Uterus (tissue), 4 donors: Measurements from ENCODE around the gene SOX10. TPM values are rescaled to one million over a fixed set of nuclear protein-coding genes. Genes with fewer than 3 reads are reported as not detected.
"Not testable (repeated sequence)": the region's sequence is repeated elsewhere in the genome, so short reads cannot be mapped to it uniquely, and the experiment has no call there.

Experiments
- DNase-seq, 2 donors: peaks; one replicate each; pipeline ENCODE4 v3.0.0-alpha.2; 2019 to 2020
- H3K27ac ChIP-seq, 2 donors: fragments of 200-600 bp; sonication (generic); 1 replicate in 1 of 2; 2 replicates in 1 of 2; pipeline ENCODE4 v1.5.1; 2016 to 2018
- H3K27me3 ChIP-seq, 2 donors: fragments of 200-600 bp; sonication (generic); one replicate each; pipeline ENCODE4 v1.5.1; 2018 to 2019; ENCODE audit warnings: control low read depth in 1 of 2
- H3K36me3 ChIP-seq, 2 donors: fragments of 200-600 bp; sonication (generic); one replicate each; pipeline ENCODE4 v1.5.1; 2019; ENCODE audit warnings: control low read depth in 1 of 2
- H3K4me1 ChIP-seq, 2 donors: fragments of 200-600 bp; sonication (generic); one replicate each; pipeline ENCODE4 v1.5.1; 2018 to 2019; ENCODE audit warnings: control low read depth in 1 of 2
- H3K4me3 ChIP-seq, 2 donors: fragments of 200-600 bp; sonication (generic); 1 replicate in 1 of 2; 2 replicates in 1 of 2; pipeline ENCODE4 v1.5.1; 2018 to 2019; ENCODE audit warnings: mild to moderate bottlenecking in 1 of 2
- H3K9me3 ChIP-seq, 2 donors: fragments of 200-600 bp; sonication (generic); one replicate each; pipeline ENCODE4 v1.5.1; 2019; ENCODE audit warnings: control low read depth in 1 of 2
- CTCF ChIP-seq, 4 experiments: fragments of 200-600 bp in 2 of 4; fragments of 450-650 bp in 2 of 4; sonication (generic) in 2 of 4; IDR thresholded peaks; one replicate each; pipeline ENCODE4 v1.5.1; 2016 to 2019; ENCODE audit warnings: antibody characterized with exemption in 4 of 4, mild to moderate bottlenecking in 2 of 4, moderate library complexity in 1 of 4
- POLR2A ChIP-seq, 2 donors: fragments of 450-650 bp; IDR thresholded peaks; one replicate each; pipeline ENCODE4 v1.6.1; 2016; ENCODE audit warnings: antibody characterized with exemption in 2 of 2, mild to moderate bottlenecking in 1 of 2, moderate library complexity in 1 of 2
- intact Hi-C: fragments of 100-400 bp; cut with DNase I; formaldehyde crosslinking; loops from one replicate; pipeline ENCODE4 v1.15.1; 2023; ENCODE audit warnings: low total_unique reads
- total RNA-seq, 4 donors: library from RNA; depleted of rRNA in 3 of 4; stranded (reverse); fragments of >200 nt in 3 of 4; gene quantifications; one replicate each; pipeline versions ENCODE4 v1.1.0 to v1.2.4, GENCODE V29; 2014 to 2023
- donor health status: DM: yes; HTN: yes; CAD: no.

The SOX10 gene
- total RNA-seq, 4 donors from 2014 or later, result 2.3 to 3.8 TPM; not detected in 2

GRCh38 chr22:37959231-37959825 lies 25.0 kb downstream of the SOX10 start:
- intact Hi-C loops, result no loop called here
- H3K27me3 ChIP-seq, result no peaks in the 10 kb centered on the region
- no peak overlapping the region for H3K4me3 ChIP-seq
- peaks cover 0 to 5% of the 10 kb centered on the region in 2 donors for H3K4me1 ChIP-seq
- no peak overlapping the region for H3K27ac ChIP-seq
- DNase-seq, result no peak
- TF ChIP-seq CTCF (IDR thresholded peaks at IDR 0.05), result no peak
- TF ChIP-seq POLR2A (IDR thresholded peaks at IDR 0.05), result no peak
- H3K9me3 ChIP-seq, result no peaks in the 10 kb centered on the region
- H3K36me3 ChIP-seq, result no peaks in the 10 kb centered on the region

GRCh38 chr22:37957232-37957631 lies 27.1 kb downstream of the SOX10 start:
- no peak for DNase-seq
- Histone ChIP-seq H3K27ac (no peak overlapping the region), H3K27me3 (no peaks in the 10 kb centered on the region), H3K9me3 (no peaks in the 10 kb centered on the region), H3K36me3 (no peaks in the 10 kb centered on the region), H3K4me1 (peaks cover 0 to 12% of the 10 kb centered on the region in 2 donors), H3K4me3 (no peak overlapping the region)
- intact Hi-C loops, result no loop called here
- TF ChIP-seq POLR2A (IDR thresholded peaks at IDR 0.05), result no peak
- TF ChIP-seq CTCF (IDR thresholded peaks at IDR 0.05), result no peak

- H3K4me3 ChIP-seq, H3K27ac ChIP-seq, H3K36me3 ChIP-seq, DNase-seq, H3K9me3 ChIP-seq, intact Hi-C loops, H3K27me3 ChIP-seq: not testable (repeated sequence)
- H3K4me1 ChIP-seq, result peaks cover 0 to 12% of the 10 kb centered on the region in 2 donors
Observed at GRCh38 chr22:37955825-37956397, 28.4 kb downstream of the SOX10 start.

GRCh38 chr22:37954686-37955085 lies 29.7 kb downstream of the SOX10 start:
- DNase-seq, result no peak
- intact Hi-C loops, result no loop called here
- H3K36me3 ChIP-seq, result no peaks in the 10 kb centered on the region
- no peaks in the 10 kb centered on the region for H3K27me3 ChIP-seq
- no peak overlapping the region for H3K27ac ChIP-seq
- TF ChIP-seq CTCF (IDR thresholded peaks at IDR 0.05) (no peak), POLR2A (IDR thresholded peaks at IDR 0.05) (no peak)
- peaks cover 0 to 12% of the 10 kb centered on the region in 2 donors for H3K4me1 ChIP-seq
- peak overlapping the region in 1 of 2 donors; percentile 90 for H3K4me3 ChIP-seq
- H3K9me3 ChIP-seq, result no peaks in the 10 kb centered on the region

GRCh38 chr22:37953437-37954179 lies 30.7 kb downstream of the SOX10 start, which contains the start of the genes C22orf23 and POLR2F:
Gene C22orf23 (minus strand): TSS chr22:37953601. CDS start chr22:37953149, 452 bp downstream.
Gene POLR2F (plus strand): TSS chr22:37953699. CDS start chr22:37953788, 89 bp downstream.
- H3K4me1 ChIP-seq, result peaks cover 0 to 12% of the 10 kb centered on the region in 2 donors
- intact Hi-C loops, result no loop called here

More at GRCh38 chr22:37953437-37954179, 30.7 kb downstream of the SOX10 start, which contains the start of the genes C22orf23 and POLR2F:
- Histone ChIP-seq H3K27ac (peak within 1 kb of the TSS; percentile 55 to 75), H3K27me3 (no peaks in the 10 kb centered on the region), H3K9me3 (no peaks in the 10 kb centered on the region), H3K36me3 (no peaks in the 10 kb centered on the region), H3K4me3 (peak within 1 kb of the TSS; percentile 86 to 90)
- peak; percentile 95 to 96 for DNase-seq
- TF ChIP-seq POLR2A (IDR thresholded peaks at IDR 0.05) (peak in 1 of 2 donors; percentile 69), CTCF (IDR thresholded peaks at IDR 0.05) (peak in 1 of 4 experiments; percentile 36)
